ENCODE measurements around the gene OR9Q1. TPM values are rescaled to one million over a fixed set of nuclear protein-coding genes. Genes with fewer than 3 reads are reported as not detected.

The OR9Q1 gene
- total RNA-seq, 1 experiment from 2014 or later: not detected

- H3K9me3 ChIP-seq (ENCODE audit: low read length): no peaks in the 10 kb centered on the region
- no peaks in the 10 kb centered on the region for H3F3A ChIP-seq (ENCODE audit: low read length, unreplicated experiment)
- H3K9me2 ChIP-seq (replicated peaks; ENCODE audit: low read length): no peaks in the 10 kb centered on the region
- H3K27me3 ChIP-seq (ENCODE audit: low read length): 0 out of 2 replicates have a peak, but pooled peaks cover 4% of the 10 kb centered on the region
- no peak overlapping the region for H3K9ac ChIP-seq (ENCODE audit: low read length)
- peaks cover 22% of the 10 kb centered on the region for H3K4me1 ChIP-seq (ENCODE audit: insufficient read depth, low read length)
- POLR2A ChIA-PET (ENCODE audit: unreplicated experiment): no interaction called here
- no peaks in the 10 kb centered on the region for H4K20me1 ChIP-seq (ENCODE audit: low read length)
- CTCF ChIA-PET: no interaction called here
- H3K4me2 ChIP-seq (ENCODE audit: low read length): peak overlapping the region; percentile 15; the same call in 1 of the 2 replicates
- H3K27ac ChIP-seq (ENCODE audit: low read length): no peak overlapping the region
- H2AFZ ChIP-seq (ENCODE audit: low read length): peak overlapping the region; percentile 35; the same call in 1 of the 2 replicates
- H3K4me3 ChIP-seq (ENCODE audit: low read length): no peak overlapping the region
- no TSS peak for BruUV-seq (replicated peaks)
- DNase-seq (peak; percentile 64), ATAC-seq (no peak)
- intact Hi-C loops (cut with micrococcal nuclease): no loop called here
- TF ChIP-seq EZH2 (IDR thresholded peaks at IDR 0.05; ENCODE audit: low read length, unreplicated experiment) (no peak), EZH2phosphoT487 (IDR thresholded peaks at IDR 0.05; ENCODE audit: borderline replicate concordance, low read length) (no peak)
- no peaks in the 10 kb centered on the region for H3K79me2 ChIP-seq (ENCODE audit: low read length)
- no peaks in the 10 kb centered on the region for H3K36me3 ChIP-seq (ENCODE audit: low read depth, low read length)
These were observed 35.3 kb downstream of the OR9Q1 start for GRCh38 chr11:58059007-58059350.

- H3K9me3 ChIP-seq (ENCODE audit: low read length): no peaks in the 10 kb centered on the region
- ATAC-seq (no peak), DNase-seq (no peak)
- peaks cover 22% of the 10 kb centered on the region for H3K4me1 ChIP-seq (ENCODE audit: insufficient read depth, low read length)
- H3K9me2 ChIP-seq (replicated peaks; ENCODE audit: low read length): no peaks in the 10 kb centered on the region
- H3K27me3 ChIP-seq (ENCODE audit: low read length): 0 out of 2 replicates have a peak, but pooled peaks cover 12% of the 10 kb centered on the region
- no peak overlapping the region for H2AFZ ChIP-seq (ENCODE audit: low read length)
- H3K4me3 ChIP-seq (ENCODE audit: low read length): no peak overlapping the region
- ChIA-PET POLR2A (ENCODE audit: unreplicated experiment) (interaction anchor here (0.7 kb wide), 1 partner anchor 334 kb away, joined by 5 read pairs; no protein-coding TSS in a partner anchor), CTCF (no interaction called here)
- no peaks in the 10 kb centered on the region for H3F3A ChIP-seq (ENCODE audit: low read length, unreplicated experiment)
- no peak overlapping the region for H3K27ac ChIP-seq (ENCODE audit: low read length)
- H3K36me3 ChIP-seq (ENCODE audit: low read depth, low read length): no peaks in the 10 kb centered on the region
- intact Hi-C loops (cut with micrococcal nuclease): no loop called here
- BruUV-seq (replicated peaks): no TSS peak
- no peaks in the 10 kb centered on the region for H4K20me1 ChIP-seq (ENCODE audit: low read length)
- H3K4me2 ChIP-seq (ENCODE audit: low read length): no peak overlapping the region
- H3K9ac ChIP-seq (ENCODE audit: low read length): no peak overlapping the region
- H3K79me2 ChIP-seq (ENCODE audit: low read length): no peaks in the 10 kb centered on the region
- TF ChIP-seq CTCF (conservative IDR thresholded peaks at IDR 0.05; ENCODE audit: low read depth, low read length) (no peak), EZH2 (IDR thresholded peaks at IDR 0.05; ENCODE audit: low read length, unreplicated experiment) (no peak), EZH2phosphoT487 (IDR thresholded peaks at IDR 0.05; ENCODE audit: borderline replicate concordance, low read length) (no peak)
These were observed 36.9 kb downstream of the OR9Q1 start for GRCh38 chr11:58060535-58060934.

- H2AFZ ChIP-seq (ENCODE audit: low read length): no peak overlapping the region
- no peak for TF ChIP-seq EZH2 (IDR thresholded peaks at IDR 0.05; ENCODE audit: low read length, unreplicated experiment)
- TF ChIP-seq EZH2phosphoT487 (IDR thresholded peaks at IDR 0.05; ENCODE audit: borderline replicate concordance, low read length): no peak
- TF ChIP-seq CTCF (conservative IDR thresholded peaks at IDR 0.05; ENCODE audit: low read depth, low read length): 0 out of 2 replicates have a peak, but pooled peaks have one; percentile 21
- DNase-seq (peak; percentile 18), ATAC-seq (peak; percentile 43; the same call in 1 of the 2 replicates)
- H3F3A ChIP-seq (ENCODE audit: low read length, unreplicated experiment): no peaks in the 10 kb centered on the region
- no TSS peak for BruUV-seq (replicated peaks)
- H3K27ac ChIP-seq (ENCODE audit: low read length): peak overlapping the region; percentile 14; the same call in 1 of the 2 replicates
- H4K20me1 ChIP-seq (ENCODE audit: low read length): no peaks in the 10 kb centered on the region
- no peaks in the 10 kb centered on the region for H3K9me3 ChIP-seq (ENCODE audit: low read length)
- H3K9me2 ChIP-seq (replicated peaks; ENCODE audit: low read length): no peaks in the 10 kb centered on the region
- no peak overlapping the region for H3K4me3 ChIP-seq (ENCODE audit: low read length)
- peaks cover 22% of the 10 kb centered on the region for H3K4me1 ChIP-seq (ENCODE audit: insufficient read depth, low read length)
- no peak overlapping the region for H3K9ac ChIP-seq (ENCODE audit: low read length)
- CTCF ChIA-PET: no interaction called here
- H3K36me3 ChIP-seq (ENCODE audit: low read depth, low read length): no peaks in the 10 kb centered on the region
- H3K27me3 ChIP-seq (ENCODE audit: low read length): peaks cover 13% of the 10 kb centered on the region; the same call in 1 of the 2 replicates
- intact Hi-C loops (cut with micrococcal nuclease): no loop called here
- H3K79me2 ChIP-seq (ENCODE audit: low read length): no peaks in the 10 kb centered on the region
- POLR2A ChIA-PET (ENCODE audit: unreplicated experiment): interaction anchor here (0.6 kb wide), 1 partner anchor 417 kb away, joined by 3 read pairs; no protein-coding TSS in a partner anchor
- peak overlapping the region; percentile 12; the same call in 1 of the 2 replicates for H3K4me2 ChIP-seq (ENCODE audit: low read length)
These were observed 37.4 kb downstream of the OR9Q1 start for GRCh38 chr11:58060939-58061672.
